ENCODE measurements around the gene AMBRA1.

The AMBRA1 gene

DNA sequence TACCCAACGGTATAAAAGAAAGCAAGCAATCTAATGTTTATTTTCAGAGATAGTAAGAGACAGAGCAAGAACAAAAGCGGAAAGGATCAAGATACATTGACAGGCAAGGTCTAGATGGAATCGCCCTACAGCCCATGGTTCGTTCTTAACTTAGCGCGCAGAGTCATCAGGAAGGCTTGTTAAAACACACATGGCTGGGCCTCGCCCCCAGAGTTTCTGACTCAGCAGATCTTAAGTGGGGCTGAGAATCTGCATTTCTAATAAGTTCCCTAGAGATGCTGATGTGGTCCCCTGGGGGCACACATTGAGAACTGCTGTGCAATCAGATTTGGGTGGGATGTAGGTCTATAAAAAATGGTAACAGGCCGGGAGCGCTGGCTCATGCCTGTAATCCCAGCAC is 166.5 kb downstream of the AMBRA1 start:
- no peak for TF ChIP-seq LEF1 (IDR thresholded peaks at IDR 0.05; ENCODE audit: borderline replicate concordance)
- no peak for TF ChIP-seq SP1 (IDR thresholded peaks at IDR 0.05)
- no peak for TF ChIP-seq FOXA1 (IDR thresholded peaks at IDR 0.05)
- TF ChIP-seq BHLHE40 (IDR thresholded peaks at IDR 0.05; ENCODE audit: borderline replicate concordance): no peak
- TF ChIP-seq TARDBP (IDR thresholded peaks at IDR 0.05): no peak
- no peak for TF ChIP-seq FOXM1 (IDR thresholded peaks at IDR 0.05; ENCODE audit: borderline replicate concordance)
- TF ChIP-seq, protein P1, sequence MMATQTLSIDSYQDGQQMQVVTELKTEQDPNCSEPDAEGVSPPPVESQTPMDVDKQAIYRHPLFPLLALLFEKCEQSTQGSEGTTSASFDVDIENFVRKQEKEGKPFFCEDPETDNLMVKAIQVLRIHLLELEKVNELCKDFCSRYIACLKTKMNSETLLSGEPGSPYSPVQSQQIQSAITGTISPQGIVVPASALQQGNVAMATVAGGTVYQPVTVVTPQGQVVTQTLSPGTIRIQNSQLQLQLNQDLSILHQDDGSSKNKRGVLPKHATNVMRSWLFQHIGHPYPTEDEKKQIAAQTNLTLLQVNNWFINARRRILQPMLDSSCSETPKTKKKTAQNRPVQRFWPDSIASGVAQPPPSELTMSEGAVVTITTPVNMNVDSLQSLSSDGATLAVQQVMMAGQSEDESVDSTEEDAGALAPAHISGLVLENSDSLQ (IDR thresholded peaks at IDR 0.05): no peak
- TF ChIP-seq ZNF384 (IDR thresholded peaks at IDR 0.05): no peak
- no peak for TF ChIP-seq CTBP1 (IDR thresholded peaks at IDR 0.05; ENCODE audit: borderline replicate concordance)
- no peak for TF ChIP-seq ARNT (IDR thresholded peaks at IDR 0.05)
- no peak for TF ChIP-seq SUZ12 (IDR thresholded peaks at IDR 0.05)
- no peak for TF ChIP-seq L3MBTL2 (conservative IDR thresholded peaks at IDR 0.05)
- no peak for TF ChIP-seq ELF4 (IDR thresholded peaks at IDR 0.05)
- TF ChIP-seq FOXK2 (IDR thresholded peaks at IDR 0.05): no peak
- no peak for TF ChIP-seq NFRKB (IDR thresholded peaks at IDR 0.05)
- no peak for TF ChIP-seq HDGF (IDR thresholded peaks at IDR 0.05; ENCODE audit: borderline replicate concordance)
- no peak for DNase-seq (ENCODE audit: extremely low spot score)
- ChIA-PET CTCF (no interaction called here), POLR2A (no interaction called here)

DNA sequence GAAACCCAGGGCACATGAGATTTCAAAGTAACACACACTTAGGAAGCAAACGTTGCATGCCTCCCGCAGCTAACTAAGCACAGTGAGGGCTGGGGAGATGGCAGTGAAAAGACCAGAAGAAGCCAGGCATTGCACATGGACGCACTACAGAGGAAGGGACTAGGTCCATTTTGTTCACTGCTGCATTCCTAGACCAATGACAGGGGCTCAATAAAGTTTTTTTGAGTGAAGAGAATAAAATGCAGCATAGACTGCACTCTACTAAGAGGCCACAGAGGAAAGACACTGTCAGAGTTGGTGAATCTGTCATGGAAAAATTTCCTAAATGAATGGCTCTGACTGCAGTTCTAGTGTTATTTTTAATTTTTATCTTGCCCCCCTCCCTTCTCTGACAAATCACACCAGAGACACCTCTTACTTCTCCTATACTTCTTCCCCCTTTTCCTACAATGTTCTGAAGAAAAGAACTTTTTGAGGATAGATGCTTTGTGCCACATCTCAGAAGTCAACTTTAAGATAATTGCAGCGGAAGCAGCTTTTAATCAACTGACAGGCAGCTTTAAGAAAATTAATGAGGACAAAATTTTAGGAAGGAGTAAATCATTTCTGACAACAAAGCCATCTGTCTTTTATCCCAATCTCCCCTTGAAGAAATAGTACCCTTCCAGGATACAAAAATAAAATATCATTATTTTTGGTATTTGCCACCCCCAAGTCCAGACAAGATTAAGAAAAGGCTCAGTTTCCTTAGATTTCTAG is 167.4 kb downstream of the AMBRA1 start:
- DNase-seq (ENCODE audit: extremely low spot score): no peak
- CTCF ChIA-PET: no interaction called here
- POLR2A ChIA-PET: no interaction called here
- TF ChIP-seq ZNF384 (IDR thresholded peaks at IDR 0.05) (no peak), L3MBTL2 (conservative IDR thresholded peaks at IDR 0.05) (no peak), BHLHE40 (IDR thresholded peaks at IDR 0.05; ENCODE audit: borderline replicate concordance) (no peak), FOXK2 (IDR thresholded peaks at IDR 0.05) (no peak), TARDBP (IDR thresholded peaks at IDR 0.05) (no peak), CTBP1 (IDR thresholded peaks at IDR 0.05; ENCODE audit: borderline replicate concordance) (no peak), SUZ12 (IDR thresholded peaks at IDR 0.05) (no peak), NFRKB (IDR thresholded peaks at IDR 0.05) (no peak), FOXA1 (IDR thresholded peaks at IDR 0.05) (no peak)
- TF ChIP-seq, protein P1 (IDR thresholded peaks at IDR 0.05): no peak

DNA sequence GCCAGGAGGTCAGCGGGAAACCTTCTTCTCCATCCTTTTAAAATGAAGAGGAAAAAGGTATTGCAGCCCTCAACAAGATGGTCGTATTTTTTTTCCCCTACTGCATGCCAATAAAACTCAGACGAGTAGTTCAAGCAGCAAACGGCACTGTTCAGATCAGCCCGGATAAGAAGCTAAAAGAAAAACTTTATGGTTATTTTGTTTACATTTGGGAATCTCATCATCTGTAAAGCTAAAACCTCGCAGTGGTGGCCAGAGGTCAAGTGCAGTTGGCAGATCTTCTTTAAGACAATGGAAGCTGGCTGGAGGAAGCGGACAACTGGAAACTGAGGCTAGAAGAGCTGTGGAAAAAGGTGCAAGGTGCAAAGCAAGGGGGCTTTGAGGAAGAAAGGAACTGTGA is 171.2 kb downstream of the AMBRA1 start:
- ChIA-PET CTCF (interaction anchor here (1.4 kb wide), 1 partner anchor 33 kb away, joined by 3 read pairs; no protein-coding TSS in a partner anchor), POLR2A (no interaction called here)
- TF ChIP-seq, protein P1 (IDR thresholded peaks at IDR 0.05): no peak
- TF ChIP-seq TARDBP (IDR thresholded peaks at IDR 0.05) (no peak), BHLHE40 (IDR thresholded peaks at IDR 0.05; ENCODE audit: borderline replicate concordance) (no peak), HDGF (IDR thresholded peaks at IDR 0.05; ENCODE audit: borderline replicate concordance) (no peak), SP1 (IDR thresholded peaks at IDR 0.05) (no peak), ELF4 (IDR thresholded peaks at IDR 0.05) (no peak), CTBP1 (IDR thresholded peaks at IDR 0.05; ENCODE audit: borderline replicate concordance) (no peak), FOXA1 (IDR thresholded peaks at IDR 0.05) (no peak), NFRKB (IDR thresholded peaks at IDR 0.05) (no peak), FOXM1 (IDR thresholded peaks at IDR 0.05; ENCODE audit: borderline replicate concordance) (no peak), FOXK2 (IDR thresholded peaks at IDR 0.05) (no peak), ARNT (IDR thresholded peaks at IDR 0.05) (no peak), ZNF384 (IDR thresholded peaks at IDR 0.05) (no peak), LEF1 (IDR thresholded peaks at IDR 0.05; ENCODE audit: borderline replicate concordance) (no peak), L3MBTL2 (conservative IDR thresholded peaks at IDR 0.05) (no peak), SUZ12 (IDR thresholded peaks at IDR 0.05) (no peak)
- no peak for DNase-seq (ENCODE audit: extremely low spot score)

DNA sequence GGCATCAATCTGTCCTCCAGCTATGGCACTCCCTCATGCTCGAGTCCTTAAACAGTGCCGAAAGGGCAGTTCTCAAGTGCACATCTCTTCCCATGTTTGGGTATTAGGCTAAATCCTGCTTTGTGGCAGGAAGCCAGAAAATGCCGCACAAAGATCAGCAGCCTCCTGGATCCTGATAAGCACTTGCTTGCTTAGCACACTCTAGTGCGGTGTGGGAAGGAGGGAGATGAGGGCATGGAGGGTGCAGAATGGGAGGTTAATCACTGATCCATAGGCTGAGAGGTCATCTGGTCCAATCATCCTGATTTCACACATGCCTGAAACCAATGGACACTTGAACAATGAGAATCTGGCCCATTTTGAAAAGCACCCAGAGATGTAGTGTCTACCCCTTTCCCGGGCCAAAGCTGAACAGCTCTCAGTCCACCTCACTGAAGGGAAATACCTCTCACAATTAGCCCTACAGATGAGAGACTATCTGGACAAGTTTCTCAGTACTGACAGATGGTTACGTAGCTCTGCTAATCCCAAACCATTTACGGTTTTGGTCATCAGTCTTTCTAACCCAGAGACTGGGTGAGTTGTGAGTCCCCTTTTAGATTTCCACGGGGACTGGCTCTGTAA is 172.5 kb downstream of the AMBRA1 start:
- TF ChIP-seq NFRKB (IDR thresholded peaks at IDR 0.05) (no peak), ELF4 (IDR thresholded peaks at IDR 0.05) (no peak), SP1 (IDR thresholded peaks at IDR 0.05) (no peak), SUZ12 (IDR thresholded peaks at IDR 0.05) (no peak), ARNT (IDR thresholded peaks at IDR 0.05) (no peak), L3MBTL2 (conservative IDR thresholded peaks at IDR 0.05) (no peak), CTBP1 (IDR thresholded peaks at IDR 0.05; ENCODE audit: borderline replicate concordance) (no peak), FOXA1 (IDR thresholded peaks at IDR 0.05) (no peak), FOXM1 (IDR thresholded peaks at IDR 0.05; ENCODE audit: borderline replicate concordance) (no peak), LEF1 (IDR thresholded peaks at IDR 0.05; ENCODE audit: borderline replicate concordance) (no peak), ZNF384 (IDR thresholded peaks at IDR 0.05) (no peak), HDGF (IDR thresholded peaks at IDR 0.05; ENCODE audit: borderline replicate concordance) (no peak), FOXK2 (IDR thresholded peaks at IDR 0.05) (no peak), TARDBP (IDR thresholded peaks at IDR 0.05) (no peak)
- TF ChIP-seq, protein P1 (IDR thresholded peaks at IDR 0.05): no peak
- DNase-seq (ENCODE audit: extremely low spot score): no peak
- ChIA-PET POLR2A (no interaction called here), CTCF (no interaction called here)

DNA sequence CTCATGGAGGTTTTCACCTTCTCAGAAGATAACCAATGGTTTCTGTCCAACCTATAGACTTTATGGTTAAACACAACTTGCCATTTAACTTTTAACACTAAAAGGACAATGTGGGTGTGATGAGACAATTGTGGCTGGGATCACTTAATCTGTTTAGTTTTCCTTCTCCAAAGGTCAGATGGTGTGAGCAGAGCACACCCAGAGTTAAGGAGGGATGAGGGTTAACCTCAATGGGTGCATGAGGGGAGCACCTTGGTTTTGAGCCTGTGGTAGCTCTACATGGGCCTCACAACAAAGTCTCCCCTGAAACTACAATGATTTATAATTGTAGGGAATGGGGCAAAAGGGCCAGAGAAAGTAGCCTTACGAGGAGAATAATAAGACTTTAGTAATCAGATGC is 173.3 kb downstream of the AMBRA1 start:
- TF ChIP-seq ELF4 (IDR thresholded peaks at IDR 0.05) (no peak), LEF1 (IDR thresholded peaks at IDR 0.05; ENCODE audit: borderline replicate concordance) (no peak), FOXA1 (IDR thresholded peaks at IDR 0.05) (no peak), BHLHE40 (IDR thresholded peaks at IDR 0.05; ENCODE audit: borderline replicate concordance) (no peak), HDGF (IDR thresholded peaks at IDR 0.05; ENCODE audit: borderline replicate concordance) (no peak), L3MBTL2 (conservative IDR thresholded peaks at IDR 0.05) (no peak)
- ChIA-PET CTCF (no interaction called here), POLR2A (no interaction called here)
- no peak for DNase-seq (ENCODE audit: extremely low spot score)

All from HEK293T (cell line).